Mucosa of gallbladder (tissue), 1 donor: ENCODE measurements around the gene TMEM245. TPM values are rescaled to one million over a fixed set of nuclear protein-coding genes. Genes with fewer than 3 reads are reported as not detected.
"Not testable (repeated sequence)": the region's sequence is repeated elsewhere in the genome, so short reads cannot be mapped to it uniquely, and the experiment has no call there.

Source experiments
- DNase-seq: peaks from one replicate; pipeline ENCODE4 v3.0.0-alpha.2; 2020; ENCODE audit warnings: low spot score
- total RNA-seq: library from RNA; stranded (reverse); gene quantifications from one replicate; pipeline ENCODE4 v1.2.1, GENCODE V29; 2021
- donor health status: DM: no; HTN: no; CAD: no.

The TMEM245 gene
- total RNA-seq, 1 donor from 2014 or later, result 68.4 TPM

GRCh38 chr9:109133533-109133932, 13.8 kb upstream of the TMEM245 start:
- no peak for DNase-seq

GRCh38 chr9:109132567-109133021, 12.8 kb upstream of the TMEM245 start:
- no peak for DNase-seq

GRCh38 chr9:109129470-109130197, 9.9 kb upstream of the TMEM245 start:
- no peak for DNase-seq

GRCh38 chr9:109126671-109127070, 6.9 kb upstream of the TMEM245 start:
- not testable (repeated sequence) for DNase-seq

- no peak for DNase-seq
These were observed 4.4 kb upstream of the TMEM245 start for GRCh38 chr9:109124121-109124520.

- DNase-seq, result no peak
These were observed 3.2 kb upstream of the TMEM245 start for GRCh38 chr9:109122726-109123621.

GRCh38 chr9:109121232-109121796, 1.6 kb upstream of the TMEM245 start:
- DNase-seq, result no peak

GRCh38 chr9:109120204-109120789, 550 bp upstream of the TMEM245 start:
- DNase-seq, result no peak

- no peak for DNase-seq
These were observed 824 bp downstream of the TMEM245 start for GRCh38 chr9:109118808-109119438.

- peak; percentile 48 for DNase-seq
These were observed 1.6 kb downstream of the TMEM245 start for GRCh38 chr9:109117856-109118807.

GRCh38 chr9:109115931-109116526, 3.7 kb downstream of the TMEM245 start:
- no peak for DNase-seq

GRCh38 chr9:109114670-109115069, 5.1 kb downstream of the TMEM245 start:
- DNase-seq, result no peak

- no peak for DNase-seq
These were observed 5.7 kb downstream of the TMEM245 start for GRCh38 chr9:109113892-109114609.

GRCh38 chr9:109113254-109113653, 6.5 kb downstream of the TMEM245 start:
- no peak for DNase-seq

- DNase-seq, result no peak
These were observed 9.3 kb downstream of the TMEM245 start for GRCh38 chr9:109110329-109111021.

GRCh38 chr9:109109967-109110328, 9.8 kb downstream of the TMEM245 start:
- DNase-seq, result no peak

- no peak for DNase-seq
These were observed 11.4 kb downstream of the TMEM245 start for GRCh38 chr9:109108318-109108717.

GRCh38 chr9:109107402-109108240, 12.1 kb downstream of the TMEM245 start:
- no peak for DNase-seq
